Stomach (tissue), 4 donors: ENCODE data around the gene PNPLA6.

Source experiments
- POLR2A ChIP-seq, 4 donors: fragments of 450-650 bp; IDR thresholded peaks; one replicate each; pipeline ENCODE4 v1.6.1; 2016; ENCODE audit warnings: antibody characterized with exemption in 4 of 4, control low read depth in 2 of 4, mild to moderate bottlenecking in 1 of 4, moderate library complexity in 1 of 4
- POLR2AphosphoS5 ChIP-seq, 3 donors: sonication (generic); formaldehyde crosslinking; IDR thresholded peaks; one replicate each; pipeline ENCODE4 v1.6.1; 2016; ENCODE audit warnings: antibody characterized with exemption in 3 of 3
- TF ChIP-seq, protein P1 (sequence below), 7 experiments: fragments of 450-650 bp in 4 of 7; fragments of 200-600 bp in 3 of 7; sonication (generic) in 3 of 7; IDR thresholded peaks; one replicate each; pipeline ENCODE4 v1.5.1; 2016 to 2019; ENCODE audit warnings: antibody characterized with exemption in 7 of 7, control low read depth in 2 of 7, mild to moderate bottlenecking in 1 of 7

DNA sequence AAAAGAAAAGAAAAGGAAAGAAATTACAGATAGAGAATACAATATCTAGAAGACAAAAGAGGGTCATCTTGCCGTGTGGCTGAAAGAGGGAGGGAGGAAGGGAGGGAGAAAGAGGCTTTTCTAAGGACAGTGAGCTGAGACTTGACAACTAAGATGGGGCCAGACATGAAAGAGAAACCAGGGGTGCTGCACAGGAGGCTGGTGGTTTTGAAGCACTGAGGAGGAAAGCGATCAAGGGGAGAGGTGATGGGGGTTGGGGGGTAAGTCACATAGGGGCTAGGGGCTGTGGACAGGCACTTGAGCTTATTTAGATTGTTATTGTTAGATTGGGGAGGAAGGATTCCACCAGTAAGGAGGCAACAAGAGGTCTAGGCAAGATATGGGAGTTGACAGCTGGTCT, 17.3 kb downstream of the PNPLA6 start:
- no peak for TF ChIP-seq POLR2A (IDR thresholded peaks at IDR 0.05)
- TF ChIP-seq, protein P1, sequence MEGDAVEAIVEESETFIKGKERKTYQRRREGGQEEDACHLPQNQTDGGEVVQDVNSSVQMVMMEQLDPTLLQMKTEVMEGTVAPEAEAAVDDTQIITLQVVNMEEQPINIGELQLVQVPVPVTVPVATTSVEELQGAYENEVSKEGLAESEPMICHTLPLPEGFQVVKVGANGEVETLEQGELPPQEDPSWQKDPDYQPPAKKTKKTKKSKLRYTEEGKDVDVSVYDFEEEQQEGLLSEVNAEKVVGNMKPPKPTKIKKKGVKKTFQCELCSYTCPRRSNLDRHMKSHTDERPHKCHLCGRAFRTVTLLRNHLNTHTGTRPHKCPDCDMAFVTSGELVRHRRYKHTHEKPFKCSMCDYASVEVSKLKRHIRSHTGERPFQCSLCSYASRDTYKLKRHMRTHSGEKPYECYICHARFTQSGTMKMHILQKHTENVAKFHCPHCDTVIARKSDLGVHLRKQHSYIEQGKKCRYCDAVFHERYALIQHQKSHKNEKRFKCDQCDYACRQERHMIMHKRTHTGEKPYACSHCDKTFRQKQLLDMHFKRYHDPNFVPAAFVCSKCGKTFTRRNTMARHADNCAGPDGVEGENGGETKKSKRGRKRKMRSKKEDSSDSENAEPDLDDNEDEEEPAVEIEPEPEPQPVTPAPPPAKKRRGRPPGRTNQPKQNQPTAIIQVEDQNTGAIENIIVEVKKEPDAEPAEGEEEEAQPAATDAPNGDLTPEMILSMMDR (IDR thresholded peaks at IDR 0.05) = no peak
- no peak for TF ChIP-seq POLR2AphosphoS5 (IDR thresholded peaks at IDR 0.05)
